ENCODE data around the gene TAS2R8.
"Not testable (repeated sequence)": the region's sequence is repeated elsewhere in the genome, so short reads cannot be mapped to it uniquely, and the experiment has no call there.

Gene TAS2R8

GRCh38 chr12:10811883-10812536 lies 4.9 kb upstream of the TAS2R8 start:
- TF ChIP-seq, protein P1, sequence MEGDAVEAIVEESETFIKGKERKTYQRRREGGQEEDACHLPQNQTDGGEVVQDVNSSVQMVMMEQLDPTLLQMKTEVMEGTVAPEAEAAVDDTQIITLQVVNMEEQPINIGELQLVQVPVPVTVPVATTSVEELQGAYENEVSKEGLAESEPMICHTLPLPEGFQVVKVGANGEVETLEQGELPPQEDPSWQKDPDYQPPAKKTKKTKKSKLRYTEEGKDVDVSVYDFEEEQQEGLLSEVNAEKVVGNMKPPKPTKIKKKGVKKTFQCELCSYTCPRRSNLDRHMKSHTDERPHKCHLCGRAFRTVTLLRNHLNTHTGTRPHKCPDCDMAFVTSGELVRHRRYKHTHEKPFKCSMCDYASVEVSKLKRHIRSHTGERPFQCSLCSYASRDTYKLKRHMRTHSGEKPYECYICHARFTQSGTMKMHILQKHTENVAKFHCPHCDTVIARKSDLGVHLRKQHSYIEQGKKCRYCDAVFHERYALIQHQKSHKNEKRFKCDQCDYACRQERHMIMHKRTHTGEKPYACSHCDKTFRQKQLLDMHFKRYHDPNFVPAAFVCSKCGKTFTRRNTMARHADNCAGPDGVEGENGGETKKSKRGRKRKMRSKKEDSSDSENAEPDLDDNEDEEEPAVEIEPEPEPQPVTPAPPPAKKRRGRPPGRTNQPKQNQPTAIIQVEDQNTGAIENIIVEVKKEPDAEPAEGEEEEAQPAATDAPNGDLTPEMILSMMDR (IDR thresholded peaks at IDR 0.05) = no peak
- intact Hi-C loops (cut with DNase I; ENCODE audit: low total_unique reads) = no loop called here
- no peaks in the 10 kb centered on the region for H3K36me3 ChIP-seq
- H3K4me1 ChIP-seq = no peaks in the 10 kb centered on the region
- H3K27ac ChIP-seq = no peak overlapping the region
- H3K27me3 ChIP-seq = no peaks in the 10 kb centered on the region
- no peak for DNase-seq
- H3K9me3 ChIP-seq = no peaks in the 10 kb centered on the region
- H3K4me3 ChIP-seq = no peak overlapping the region

GRCh38 chr12:10810068-10810467 lies 3.0 kb upstream of the TAS2R8 start, which contains the start of gene TAS2R9:
Gene TAS2R9, minus strand, starts transcription at chr12:10810168. Its CDS starts 93 bp downstream, at chr12:10810075.
- no peak for DNase-seq
- Histone ChIP-seq H3K4me1 (no peaks in the 10 kb centered on the region), H3K36me3 (no peaks in the 10 kb centered on the region), H3K27me3 (no peaks in the 10 kb centered on the region), H3K4me3 (no peak within 1 kb of the TSS), H3K9me3 (no peaks in the 10 kb centered on the region), H3K27ac (no peak within 1 kb of the TSS)
- TF ChIP-seq, protein P1 (IDR thresholded peaks at IDR 0.05) = no peak
- intact Hi-C loops (cut with DNase I; ENCODE audit: low total_unique reads) = no loop called here

GRCh38 chr12:10802587-10802986 lies 4.5 kb downstream of the TAS2R8 start, which contains the start of gene TAS2R7:
Gene TAS2R7, minus strand, starts transcription at chr12:10802627. Its CDS starts 57 bp downstream, at chr12:10802570.
- Histone ChIP-seq H3K9me3 (no peaks in the 10 kb centered on the region), H3K27me3 (no peaks in the 10 kb centered on the region), H3K4me3 (no peak within 1 kb of the TSS), H3K27ac (no peak within 1 kb of the TSS), H3K4me1 (no peaks in the 10 kb centered on the region), H3K36me3 (no peaks in the 10 kb centered on the region)
- TF ChIP-seq, protein P1 (IDR thresholded peaks at IDR 0.05) = no peak
- intact Hi-C loops (cut with DNase I; ENCODE audit: low total_unique reads) = no loop called here
- no peak for DNase-seq

- Histone ChIP-seq H3K4me3 (no peak overlapping the region), H3K27me3 (no peaks in the 10 kb centered on the region), H3K9me3 (no peaks in the 10 kb centered on the region), H3K36me3 (no peaks in the 10 kb centered on the region), H3K4me1 (no peaks in the 10 kb centered on the region), H3K27ac (no peak overlapping the region)
- no peak for DNase-seq
- TF ChIP-seq, protein P1 (IDR thresholded peaks at IDR 0.05) = no peak
- intact Hi-C loops (cut with DNase I; ENCODE audit: low total_unique reads) = no loop called here
Measured at GRCh38 chr12:10801741-10802140, 5.3 kb downstream of the TAS2R8 start.

- DNase-seq = no peak
- no peaks in the 10 kb centered on the region for H3K27me3 ChIP-seq
- no peaks in the 10 kb centered on the region for H3K36me3 ChIP-seq
- intact Hi-C loops (cut with DNase I; ENCODE audit: low total_unique reads) = no loop called here
- H3K4me1 ChIP-seq = no peaks in the 10 kb centered on the region
- H3K27ac ChIP-seq = no peak overlapping the region
- H3K4me3 ChIP-seq = no peak overlapping the region
- TF ChIP-seq, protein P1 (IDR thresholded peaks at IDR 0.05) = no peak
- H3K9me3 ChIP-seq = no peaks in the 10 kb centered on the region
Measured at GRCh38 chr12:10794222-10794621, 12.9 kb downstream of the TAS2R8 start.

DNA sequence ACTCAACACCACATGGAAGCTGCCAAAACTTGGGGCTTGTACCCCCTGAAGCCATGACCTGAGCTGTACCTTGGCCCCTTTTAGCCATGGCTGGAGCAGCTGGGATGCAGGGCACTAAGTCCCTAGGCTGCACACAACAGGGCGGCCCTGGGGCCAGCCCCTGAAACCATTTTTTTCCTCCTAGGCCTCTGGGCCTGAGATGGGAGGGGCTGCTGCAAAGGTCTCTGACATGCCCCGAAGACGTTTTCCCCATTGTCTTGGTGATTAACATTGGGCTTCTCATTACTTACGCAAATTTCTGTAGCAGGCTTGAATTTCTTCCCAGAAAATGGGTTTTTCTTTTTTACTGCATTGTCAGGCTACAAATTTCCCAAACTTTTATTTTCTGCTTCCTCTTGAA lies 15.3 kb downstream of the TAS2R8 start:
- DNase-seq; H3K36me3 ChIP-seq; H3K9me3 ChIP-seq; H3K4me1 ChIP-seq; H3K27me3 ChIP-seq; H3K27ac ChIP-seq; intact Hi-C loops (cut with DNase I; ENCODE audit: low total_unique reads); H3K4me3 ChIP-seq: not testable (repeated sequence)
